HuH-7.5 (cell line): ENCODE results near the gene NUDT2.
"Not testable (repeated sequence)": the region's sequence is repeated elsewhere in the genome, so short reads cannot be mapped to it uniquely, and the experiment has no call there.

Experiments used
- DNase-seq: peaks from one replicate; pipeline ENCODE4 v3.0.0; 2011; ENCODE audit warnings: low spot score

NUDT2 gene

GRCh38 chr9:34335376-34335775 lies 6.0 kb downstream of the NUDT2 start:
- DNase-seq, result no peak

DNA sequence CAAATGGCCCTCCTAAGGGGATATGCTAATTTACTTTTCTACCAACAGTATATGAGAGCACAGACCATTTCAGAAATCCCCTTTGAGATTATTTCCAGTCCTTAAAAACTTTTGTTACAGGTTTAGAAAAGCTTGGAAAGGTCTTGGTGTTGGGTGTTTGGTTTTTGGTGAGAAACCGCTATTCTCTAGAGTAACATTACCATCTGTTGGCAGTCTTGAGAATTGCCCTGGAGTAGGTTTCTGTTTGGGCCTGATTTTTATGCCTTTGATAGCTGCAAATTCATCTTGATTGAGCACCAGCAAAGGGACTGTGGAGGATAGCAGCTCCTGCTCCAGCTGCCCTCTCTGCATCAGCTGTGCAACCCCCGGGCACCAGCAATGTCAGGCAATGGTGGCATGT lies 8.0 kb downstream of the NUDT2 start:
- DNase-seq, result no peak

- DNase-seq, result not testable (repeated sequence)
Observed at GRCh38 chr9:34338079-34338478, 8.7 kb downstream of the NUDT2 start.

GRCh38 chr9:34338665-34339385 lies 9.5 kb downstream of the NUDT2 start:
- DNase-seq, result no peak

DNA sequence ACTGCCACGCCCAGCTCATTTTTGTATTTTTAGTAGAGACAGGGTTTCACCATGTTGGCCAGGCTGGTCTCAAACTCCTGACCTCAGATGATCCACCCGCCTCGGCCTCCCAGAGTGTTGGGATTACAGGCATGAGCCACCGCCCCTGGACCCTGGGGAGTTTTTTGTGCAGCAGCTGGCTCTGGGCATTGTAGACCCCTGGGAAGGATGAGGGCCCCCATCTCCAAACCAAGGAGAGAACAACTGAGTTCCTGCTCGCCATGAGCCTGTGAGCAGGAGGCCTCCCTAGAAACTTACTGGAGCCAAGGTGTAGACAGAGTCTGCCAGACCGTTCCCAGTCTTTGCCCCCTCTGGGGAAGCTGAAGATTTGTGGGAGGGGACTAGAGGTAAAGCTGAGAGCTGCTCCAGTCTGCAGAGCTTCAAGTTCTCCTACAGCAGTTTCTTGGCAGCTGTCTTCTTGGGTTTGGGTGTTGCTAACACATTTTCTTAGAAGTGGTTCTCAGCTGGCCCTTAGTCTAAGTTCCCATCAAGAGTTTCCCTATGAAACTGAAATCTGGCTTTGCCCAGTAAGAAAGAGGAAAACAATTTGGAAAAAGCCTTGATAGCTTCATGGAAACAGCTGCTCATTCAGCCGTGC lies 12.4 kb downstream of the NUDT2 start:
- no peak for DNase-seq

DNA sequence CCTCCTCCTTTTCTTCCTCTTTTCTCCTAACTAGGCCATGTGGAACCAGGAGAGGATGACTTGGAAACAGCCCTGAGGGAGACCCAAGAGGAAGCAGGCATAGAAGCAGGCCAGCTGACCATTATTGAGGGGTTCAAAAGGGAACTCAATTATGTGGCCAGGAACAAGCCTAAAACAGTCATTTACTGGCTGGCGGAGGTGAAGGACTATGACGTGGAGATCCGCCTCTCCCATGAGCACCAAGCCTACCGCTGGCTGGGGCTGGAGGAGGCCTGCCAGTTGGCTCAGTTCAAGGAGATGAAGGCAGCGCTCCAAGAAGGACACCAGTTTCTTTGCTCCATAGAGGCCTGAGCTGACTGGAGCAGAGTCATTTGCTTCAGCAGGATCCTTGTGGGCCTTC lies 13.7 kb downstream of the NUDT2 start:
- no peak for DNase-seq

DNA sequence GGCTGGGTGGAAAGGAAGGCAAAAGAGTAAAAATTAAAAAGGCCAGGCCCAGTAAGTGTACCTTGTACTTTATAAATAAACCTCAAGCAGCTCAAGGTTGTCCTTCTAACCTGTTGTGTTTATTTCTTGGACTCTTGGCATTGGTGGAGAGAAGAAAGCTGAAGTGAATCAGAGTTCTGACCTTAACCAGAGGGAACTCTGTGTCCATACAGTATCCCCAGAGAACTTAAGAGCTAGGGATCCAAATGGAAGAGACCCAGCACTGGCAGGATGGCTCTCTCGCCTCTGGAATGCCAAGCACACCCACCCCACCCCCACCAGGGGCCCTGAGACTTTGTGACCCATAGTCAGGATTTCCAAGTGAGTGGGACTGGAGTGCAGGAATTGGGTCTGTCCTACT lies 14.2 kb downstream of the NUDT2 start:
- no peak for DNase-seq

GRCh38 chr9:34346873-34347799 lies 17.8 kb downstream of the NUDT2 start:
- DNase-seq, result no peak

- DNase-seq, result no peak
Observed at GRCh38 chr9:34347800-34348158, 18.4 kb downstream of the NUDT2 start.

- DNase-seq, result no peak
Observed at GRCh38 chr9:34349324-34349723, 20.0 kb downstream of the NUDT2 start.

- DNase-seq, result not testable (repeated sequence)
Observed at GRCh38 chr9:34352122-34352652, 22.8 kb downstream of the NUDT2 start.

GRCh38 chr9:34352957-34353356 lies 23.6 kb downstream of the NUDT2 start:
- DNase-seq, result not testable (repeated sequence)

DNA sequence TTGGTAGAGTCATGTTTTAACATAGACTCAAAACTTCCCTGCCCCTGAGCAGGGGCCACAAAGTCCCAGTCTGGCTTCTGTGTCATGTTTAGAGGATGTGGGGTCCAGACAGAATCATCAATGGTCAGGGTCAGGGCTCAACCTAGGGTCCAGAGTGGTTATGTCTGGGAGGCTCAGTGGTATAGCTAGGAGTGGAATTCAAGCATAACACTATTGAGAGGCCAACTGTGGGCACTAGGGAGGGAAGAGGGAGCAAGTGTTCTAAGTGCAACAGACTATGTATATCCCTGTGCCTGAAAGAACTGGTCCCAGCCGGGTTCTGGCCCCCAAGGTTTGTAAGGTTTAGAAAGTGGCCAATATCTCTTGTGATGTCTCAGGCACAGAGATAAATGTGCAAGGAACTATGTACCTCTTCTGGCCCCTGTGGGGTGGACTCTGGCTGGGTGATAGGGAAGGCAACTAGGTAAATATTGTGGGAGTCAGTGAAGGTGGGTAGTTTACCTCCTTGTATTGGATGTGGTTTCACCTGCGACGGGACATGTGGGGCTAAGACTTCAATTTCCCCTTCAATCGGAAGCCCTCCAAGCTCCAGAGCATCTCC lies 33.3 kb downstream of the NUDT2 start:
- DNase-seq, result no peak

GRCh38 chr9:34363619-34364351 lies 34.4 kb downstream of the NUDT2 start:
- no peak for DNase-seq

- DNase-seq, result no peak
Observed at GRCh38 chr9:34365282-34365681, 35.9 kb downstream of the NUDT2 start.

- no peak for DNase-seq
Observed at GRCh38 chr9:34366365-34366764, 37.0 kb downstream of the NUDT2 start.

GRCh38 chr9:34367751-34368410 lies 38.5 kb downstream of the NUDT2 start:
- not testable (repeated sequence) for DNase-seq

GRCh38 chr9:34368796-34369195 lies 39.4 kb downstream of the NUDT2 start:
- not testable (repeated sequence) for DNase-seq

GRCh38 chr9:34369636-34370035 lies 40.3 kb downstream of the NUDT2 start:
- DNase-seq, result no peak

DNA sequence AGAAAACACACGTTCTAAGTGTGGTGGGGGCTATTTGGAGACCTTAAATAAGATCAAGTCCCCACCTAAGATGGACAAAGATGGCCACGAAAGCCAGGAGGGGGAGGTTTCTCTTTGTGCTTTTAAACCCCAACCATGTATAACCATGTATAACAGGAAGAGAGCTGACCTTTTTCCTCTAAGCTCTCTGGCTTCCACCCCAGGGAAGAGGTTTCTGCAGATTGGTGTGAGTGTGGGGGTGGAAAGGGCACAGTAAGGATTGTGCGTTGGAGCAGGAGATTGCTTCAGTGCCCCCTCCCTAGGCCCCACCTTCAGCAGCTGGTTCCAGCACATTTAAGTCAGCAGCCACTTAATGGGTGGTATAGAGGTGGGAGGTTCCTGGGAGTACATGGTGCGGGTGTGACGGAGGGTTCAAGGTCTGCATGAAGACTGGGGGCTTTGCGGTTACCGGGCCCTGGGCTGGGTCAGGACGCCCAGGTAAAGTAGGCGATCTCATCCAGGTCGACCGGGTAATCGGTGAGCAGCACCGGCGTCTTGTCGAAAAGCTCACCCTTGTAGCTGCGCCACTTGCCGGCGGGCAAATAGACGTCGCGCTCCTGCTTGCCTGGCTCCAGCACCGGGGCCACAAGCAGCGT lies 41.1 kb downstream of the NUDT2 start:
- DNase-seq, result no peak
